B cell (primary cell): ENCODE measurements around the gene ADGRV1. TPM values are rescaled to one million over a fixed set of nuclear protein-coding genes. Genes with fewer than 3 reads are reported as not detected.

Experiments
- ATAC-seq: fragments of 200-7000 bp; cut with Tn5 transposase; one replicate; pipeline ENCODE4 v1.10.0; 2021; ENCODE audit warnings: low read depth, mild to moderate bottlenecking, moderate number of reproducible peaks, moderate library complexity
- CTCF ChIA-PET: fragments of 350-600 bp; sonication (Branson Sonifier 250); formaldehyde crosslinking; loops from one replicate; lab custom pipeline; 2021; ENCODE audit warnings: antibody characterized with exemption, inconsistent platforms; lab: Charles Lee
- POLR2A ChIA-PET: fragments of 350-600 bp; sonication (Branson Sonifier 250); formaldehyde crosslinking; loops from one replicate; lab custom pipeline; 2021; ENCODE audit warnings: antibody characterized with exemption; lab: Charles Lee
- DNase-seq: peaks from one replicate; pipeline ENCODE4 v3.0.0; 2013
- H2AFZ ChIP-seq: 2 replicates; pipeline ENCODE4 v1.6.1; 2012; ENCODE audit warnings: mild to moderate bottlenecking, low read depth, low read length; ENCODE audit not compliant: insufficient read depth, poor library complexity, severe bottlenecking
- H3K27ac ChIP-seq, 2 donors: 1 replicate in 1 of 2; 2 replicates in 1 of 2; pipeline ENCODE4 v1.5.1; 2012 to 2013; ENCODE audit warnings: low read length in 2 of 2, mild to moderate bottlenecking in 2 of 2, moderate library complexity in 1 of 2
- H3K27me3 ChIP-seq, 4 experiments: fragments of 200-600 bp in 1 of 4; sonication (generic) in 1 of 4; replicated peaks in 1 of 4; 1 replicate in 2 of 4; 2 replicates in 2 of 4; pipeline versions ENCODE4 v1.6.1 to v1.7.0; 2013 to 2016; ENCODE audit warnings: low read length in 3 of 4, mild to moderate bottlenecking in 2 of 4, mixed read lengths in 1 of 4, moderate library complexity in 1 of 4; ENCODE audit not compliant: insufficient read depth in 4 of 4, control insufficient read depth in 3 of 4; ENCODE audit errors: control extremely low read depth in 1 of 4
- H3K36me3 ChIP-seq, 2 experiments: replicated peaks in 1 of 2; 1 replicate in 1 of 2; 2 replicates in 1 of 2; pipeline versions ENCODE4 v1.6.1 to v1.7.1; 2013; ENCODE audit warnings: low read length in 1 of 2; ENCODE audit not compliant: insufficient read depth in 2 of 2, control insufficient read depth in 1 of 2; ENCODE audit errors: control extremely low read depth in 1 of 2, extremely low read depth in 1 of 2
- H3K4me1 ChIP-seq, 2 donors: fragments of 200-600 bp in 1 of 2; sonication (generic) in 1 of 2; 1 replicate in 1 of 2; 2 replicates in 1 of 2; pipeline versions ENCODE4 v1.5.1 to v1.6.1; 2013 to 2017; ENCODE audit warnings: low read length in 2 of 2; ENCODE audit not compliant: control insufficient read depth in 2 of 2, insufficient read depth in 2 of 2
- H3K4me2 ChIP-seq: replicated peaks from 2 replicates; pipeline ENCODE3; 2012; ENCODE audit warnings: mild to moderate bottlenecking, low read depth, low read length; ENCODE audit not compliant: poor library complexity, severe bottlenecking
- H3K4me3 ChIP-seq, 5 experiments: fragments of 200-600 bp in 1 of 5; sonication (generic) in 1 of 5; 1 replicate in 3 of 5; 2 replicates in 2 of 5; pipeline versions ENCODE4 v1.5.1 to v1.7.0; 2011 to 2016; ENCODE audit warnings: low read length in 4 of 5, mild to moderate bottlenecking in 4 of 5, low read depth in 2 of 5, control low read depth in 1 of 5, moderate library complexity in 1 of 5; ENCODE audit not compliant: insufficient read depth in 1 of 5; ENCODE audit errors: control extremely low read depth in 1 of 5, extremely low read depth in 1 of 5
- H3K79me2 ChIP-seq: fragments of 200-600 bp; sonication (generic); one replicate; pipeline ENCODE4 v1.6.0; 2016; ENCODE audit warnings: low read length; ENCODE audit not compliant: control insufficient read depth, insufficient read depth
- H3K9ac ChIP-seq: fragments of 200-600 bp; sonication (generic); 2 replicates; pipeline ENCODE4 v1.6.1; 2017; ENCODE audit warnings: mild to moderate bottlenecking, low read length, moderate library complexity
- H3K9me3 ChIP-seq, 3 donors: one replicate each; pipeline versions ENCODE4 v1.6.1 to v1.7.1; 2013; ENCODE audit warnings: low read length in 2 of 3; ENCODE audit not compliant: control insufficient read depth in 2 of 3, insufficient read depth in 1 of 3; ENCODE audit errors: control extremely low read depth in 1 of 3
- H4K20me1 ChIP-seq: 2 replicates; pipeline ENCODE4 v1.6.0; 2012; ENCODE audit warnings: mild to moderate bottlenecking, low read length; ENCODE audit not compliant: insufficient read depth, control insufficient read depth, poor library complexity, severe bottlenecking
- H3K27ac Mint-ChIP-seq: one replicate; pipeline ENCODE4 v1.8.0; 2021; ENCODE audit warnings: mixed read lengths
- H3K27me3 Mint-ChIP-seq: one replicate; pipeline ENCODE4 v1.8.0; 2021; ENCODE audit warnings: mixed read lengths
- H3K4me1 Mint-ChIP-seq: one replicate; pipeline ENCODE4 v1.8.0; 2021; ENCODE audit warnings: mixed read lengths
- H3K4me3 Mint-ChIP-seq: one replicate; pipeline ENCODE4 v1.8.0; 2021; ENCODE audit warnings: mixed read lengths
- H3K9me3 Mint-ChIP-seq: one replicate; pipeline ENCODE4 v1.8.0; 2022; ENCODE audit warnings: mixed read lengths; ENCODE audit not compliant: insufficient read depth
- EZH2 ChIP-seq: IDR thresholded peaks from 2 replicates; pipeline ENCODE4 v1.6.1; 2012; ENCODE audit warnings: borderline replicate concordance, low read depth, mild to moderate bottlenecking, moderate library complexity, low read length; ENCODE audit not compliant: insufficient read depth, poor library complexity, severe bottlenecking
- WGBS: methylation state at CpG from one replicate; pipeline ENCODE4 v1.1.5; 2013; ENCODE audit warnings: missing lambda C conversion rate; ENCODE audit not compliant: insufficient coverage; 5-methylcytosine and 5-hydroxymethylcytosine counted together
- intact Hi-C: fragments of 100-400 bp; cut with micrococcal nuclease; formaldehyde crosslinking; loops from one replicate; pipeline ENCODE4 v1.10.0; 2022
- polyA plus RNA-seq: library from polyadenylated mRNA; depleted of rRNA; stranded (reverse); fragments of >200 nt; gene quantifications from 2 replicates; pipeline ENCODE4 v1.2.3, GENCODE V29; 2012
- total RNA-seq, 2 donors: library from RNA; stranded (reverse); fragments of 120-200 nt in 1 of 2; gene quantifications; 1 replicate in 1 of 2; 2 replicates in 1 of 2; pipeline versions ENCODE4 v1.2.3 to v1.2.4, GENCODE V29; 2013 to 2022
- TF ChIP-seq, protein P1 (sequence below): fragments of 200-600 bp; IDR thresholded peaks from one replicate; pipeline ENCODE4 v1.8.0; 2022; ENCODE audit warnings: antibody characterized with exemption, mild to moderate bottlenecking

ADGRV1 gene
- total and polyA plus RNA-seq, 2 donors (not counting 1 experiment from before 2014, with no cell fraction given) = 0.07 TPM; not detected in 1

DNA sequence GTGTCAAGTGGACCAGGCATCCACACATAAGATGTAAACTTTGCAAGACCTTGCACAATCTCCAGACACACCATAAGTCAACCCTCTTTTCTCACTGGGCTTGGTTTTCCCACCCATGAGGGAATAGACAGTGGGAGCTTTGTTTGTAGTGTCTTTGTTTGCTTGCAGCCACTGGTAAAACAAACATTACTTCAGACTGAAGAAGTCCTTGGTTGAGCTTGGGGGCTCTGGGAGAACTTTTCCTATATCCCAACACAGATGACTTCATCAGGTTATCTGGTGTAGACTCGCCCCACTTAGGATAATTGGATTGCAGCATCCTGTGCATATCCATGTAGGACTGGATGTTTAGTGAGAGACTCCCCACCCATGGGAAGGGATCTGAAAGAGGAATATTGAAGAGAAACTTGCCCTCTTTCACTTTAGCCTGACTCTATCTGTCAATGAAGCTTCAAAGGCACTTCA is 11.5 kb upstream of the ADGRV1 start:
- Histone ChIP-seq H3K27ac (no peak overlapping the region), H3K36me3 (no peaks in the 10 kb centered on the region), H3K4me1 (peaks cover 3% of the 10 kb centered on the region in 2 donors), H2AFZ (no peak overlapping the region), H3K9me3 (peaks cover 0 to 4% (median 0%) of the 10 kb centered on the region in 3 donors), H3K79me2 (no peaks in the 10 kb centered on the region), H3K4me3 (no peak overlapping the region), H3K4me2 (no peak overlapping the region), H4K20me1 (no peaks in the 10 kb centered on the region), H3K9ac (no peak overlapping the region), H3K27me3 (peaks cover 0 to 29% (median 17%) of the 10 kb centered on the region in 4 experiments)
- H3K9me3 Mint-ChIP-seq = no peaks in the 10 kb centered on the region
- DNase-seq (no peak), ATAC-seq (no peak)
- ChIA-PET POLR2A (no interaction called here), CTCF (no interaction called here)
- H3K4me1 Mint-ChIP-seq = peaks cover 8% of the 10 kb centered on the region
- H3K4me3 Mint-ChIP-seq = no peak overlapping the region
- TF ChIP-seq EZH2 = no peak
- TF ChIP-seq, protein P1, sequence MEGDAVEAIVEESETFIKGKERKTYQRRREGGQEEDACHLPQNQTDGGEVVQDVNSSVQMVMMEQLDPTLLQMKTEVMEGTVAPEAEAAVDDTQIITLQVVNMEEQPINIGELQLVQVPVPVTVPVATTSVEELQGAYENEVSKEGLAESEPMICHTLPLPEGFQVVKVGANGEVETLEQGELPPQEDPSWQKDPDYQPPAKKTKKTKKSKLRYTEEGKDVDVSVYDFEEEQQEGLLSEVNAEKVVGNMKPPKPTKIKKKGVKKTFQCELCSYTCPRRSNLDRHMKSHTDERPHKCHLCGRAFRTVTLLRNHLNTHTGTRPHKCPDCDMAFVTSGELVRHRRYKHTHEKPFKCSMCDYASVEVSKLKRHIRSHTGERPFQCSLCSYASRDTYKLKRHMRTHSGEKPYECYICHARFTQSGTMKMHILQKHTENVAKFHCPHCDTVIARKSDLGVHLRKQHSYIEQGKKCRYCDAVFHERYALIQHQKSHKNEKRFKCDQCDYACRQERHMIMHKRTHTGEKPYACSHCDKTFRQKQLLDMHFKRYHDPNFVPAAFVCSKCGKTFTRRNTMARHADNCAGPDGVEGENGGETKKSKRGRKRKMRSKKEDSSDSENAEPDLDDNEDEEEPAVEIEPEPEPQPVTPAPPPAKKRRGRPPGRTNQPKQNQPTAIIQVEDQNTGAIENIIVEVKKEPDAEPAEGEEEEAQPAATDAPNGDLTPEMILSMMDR = no peak
- no CpG with 5 or more reads among the region's 1 CpG for WGBS
- peaks cover 39% of the 10 kb centered on the region for H3K27me3 Mint-ChIP-seq
- intact Hi-C loops = no loop called here
- no peak overlapping the region for H3K27ac Mint-ChIP-seq

DNA sequence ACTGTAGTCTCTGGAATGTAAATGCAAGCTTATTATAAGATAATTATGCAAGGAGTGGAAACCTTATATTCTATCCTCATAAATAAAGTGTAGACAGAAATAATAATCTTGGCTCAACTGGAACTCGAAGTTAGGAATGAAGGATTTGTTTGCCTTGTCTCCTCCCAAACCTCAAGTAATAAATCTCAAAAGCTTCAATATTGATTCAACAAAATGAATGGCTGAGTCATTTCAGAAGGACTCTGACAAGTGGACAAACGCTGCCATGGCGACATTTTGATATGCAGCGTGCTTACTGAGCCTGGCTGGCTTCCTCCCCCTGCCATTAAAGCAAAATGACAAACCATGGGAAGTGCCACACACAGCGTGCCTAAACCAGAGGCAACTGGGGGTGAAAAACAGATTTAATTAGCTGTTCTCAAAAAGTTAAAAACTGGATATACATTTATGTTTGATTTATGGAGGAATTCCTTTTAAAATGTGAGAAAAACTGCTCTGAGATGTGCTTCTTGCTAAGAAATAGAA is 10.5 kb upstream of the ADGRV1 start:
- Histone ChIP-seq H3K27me3 (peaks cover 0 to 24% (median 17%) of the 10 kb centered on the region in 4 experiments), H3K4me1 (peaks cover 3% of the 10 kb centered on the region in 2 donors), H2AFZ (no peak overlapping the region), H3K9ac (no peak overlapping the region), H3K36me3 (no peaks in the 10 kb centered on the region), H3K4me2 (no peak overlapping the region), H3K4me3 (no peak overlapping the region), H3K79me2 (no peaks in the 10 kb centered on the region), H3K9me3 (peaks cover 0 to 4% (median 0%) of the 10 kb centered on the region in 3 donors), H4K20me1 (no peaks in the 10 kb centered on the region), H3K27ac (no peak overlapping the region)
- 74% methylated on average over 3 of the region's 5 CpGs for WGBS
- POLR2A ChIA-PET = no interaction called here
- H3K4me3 Mint-ChIP-seq = no peak overlapping the region
- no peaks in the 10 kb centered on the region for H3K9me3 Mint-ChIP-seq
- peaks cover 8% of the 10 kb centered on the region for H3K4me1 Mint-ChIP-seq
- CTCF ChIA-PET = no interaction called here
- no peak overlapping the region for H3K27ac Mint-ChIP-seq
- intact Hi-C loops = no loop called here
- DNase-seq = no peak
- TF ChIP-seq, protein P1 = no peak
- no peak for TF ChIP-seq EZH2
- peaks cover 36% of the 10 kb centered on the region for H3K27me3 Mint-ChIP-seq
- no peak for ATAC-seq
